H1 (cell line): ENCODE data around the gene LIMS1. TPM values are rescaled to one million over a fixed set of nuclear protein-coding genes. Genes with fewer than 3 reads are reported as not detected.
"Not testable (repeated sequence)": the region's sequence is repeated elsewhere in the genome, so short reads cannot be mapped to it uniquely, and the experiment has no call there.

Experiments
- CTCF ChIA-PET: fragments of 300-600 bp; sonication (Branson Sonifier 250); formaldehyde crosslinking; loops from one replicate; lab custom pipeline; 2021; ENCODE audit not compliant: partially characterized antibody; lab: Charles Lee
- POLR2A ChIA-PET: fragments of 300-600 bp; sonication (Branson Sonifier 250); formaldehyde crosslinking; loops from one replicate; lab custom pipeline; 2021; ENCODE audit warnings: inconsistent platforms; ENCODE audit not compliant: partially characterized antibody; lab: Charles Lee
- DNase-seq, 2 experiments: peaks; one replicate each; pipeline versions ENCODE4 v3.0.0 to v3.0.0-alpha.2; 2010 to 2022; ENCODE audit warnings: low spot score in 2 of 2, low read depth in 1 of 2, mixed read lengths in 1 of 2
- FAIRE-seq: peaks from 2 replicates; lab custom pipeline; 2011; peaks lifted over from hg19 to GRCh38; lab: Jason Lieb, UNC
- H2AFZ ChIP-seq: 2 replicates; pipeline ENCODE4 v1.8.1; 2012; ENCODE audit warnings: low read length, inconsistent platforms
- H2AK5ac ChIP-seq: 2 replicates; pipeline ENCODE4 v1.6.1; 2013; ENCODE audit warnings: low read depth, low read length
- H2BK120ac ChIP-seq: replicated peaks from 2 replicates; pipeline ENCODE3; 2013; ENCODE audit warnings: low read depth, low read length, inconsistent platforms
- H2BK12ac ChIP-seq: 2 replicates; pipeline ENCODE4 v1.6.1; 2013; ENCODE audit warnings: low read depth, low read length
- H2BK15ac ChIP-seq: 2 replicates; pipeline ENCODE4 v1.6.1; 2013; ENCODE audit warnings: low read length
- H2BK20ac ChIP-seq: 2 replicates; pipeline ENCODE4 v1.6.1; 2013; ENCODE audit warnings: low read length
- H2BK5ac ChIP-seq: 2 replicates; pipeline ENCODE4 v1.6.1; 2013; ENCODE audit warnings: low read depth, low read length
- H3K14ac ChIP-seq: 2 replicates; pipeline ENCODE4 v1.6.1; 2013; ENCODE audit warnings: inconsistent platforms; ENCODE audit not compliant: insufficient read length
- H3K18ac ChIP-seq: 2 replicates; pipeline ENCODE4 v1.6.1; 2013; ENCODE audit warnings: low read length; ENCODE audit errors: extremely low read depth
- H3K23ac ChIP-seq: 2 replicates; pipeline ENCODE4 v1.6.1; 2013; ENCODE audit warnings: inconsistent platforms; ENCODE audit not compliant: insufficient read length
- H3K23me2 ChIP-seq: 2 replicates; pipeline ENCODE4 v1.6.1; 2013; ENCODE audit warnings: low read depth, low read length
- H3K27ac ChIP-seq: 2 replicates; pipeline ENCODE4 v1.6.1; 2011; ENCODE audit warnings: low read depth, low read length, inconsistent platforms
- H3K27me3 ChIP-seq, 4 experiments: replicated peaks in 1 of 4; 1 replicate in 1 of 4; 2 replicates in 3 of 4; pipeline versions ENCODE4 v1.6.1 to v1.8.1; 2011 to 2013; ENCODE audit warnings: low read length in 3 of 4, mild to moderate bottlenecking in 3 of 4, inconsistent platforms in 2 of 4, mixed read lengths in 2 of 4, moderate library complexity in 1 of 4; ENCODE audit not compliant: control insufficient read depth in 3 of 4, insufficient read depth in 3 of 4; ENCODE audit errors: extremely low read depth in 1 of 4
- H3K36me3 ChIP-seq, 4 experiments: 2 replicates each; pipeline versions ENCODE4 v1.6.1 to v1.8.1; 2011 to 2013; ENCODE audit warnings: mild to moderate bottlenecking in 4 of 4, low read length in 3 of 4, moderate library complexity in 2 of 4, control low read depth in 1 of 4, inconsistent platforms in 1 of 4; ENCODE audit not compliant: insufficient read depth in 4 of 4, control insufficient read depth in 2 of 4
- H3K4ac ChIP-seq: replicated peaks from 2 replicates; pipeline ENCODE3; 2013; ENCODE audit warnings: low read length, low read depth, mixed read lengths, inconsistent platforms; ENCODE audit not compliant: insufficient read length
- H3K4me1 ChIP-seq, 4 experiments: replicated peaks in 1 of 4; 1 replicate in 1 of 4; 2 replicates in 3 of 4; pipeline versions ENCODE4 v1.6.1 to v1.8.1; 2011 to 2013; ENCODE audit warnings: low read length in 3 of 4, inconsistent platforms in 2 of 4, mixed read lengths in 1 of 4; ENCODE audit not compliant: insufficient read depth in 4 of 4, control insufficient read depth in 3 of 4
- H3K4me2 ChIP-seq, 2 experiments: 2 replicates each; pipeline versions ENCODE4 v1.6.1 to v1.8.1; 2011 to 2013; ENCODE audit warnings: low read depth in 2 of 2, low read length in 2 of 2, control low read depth in 1 of 2, inconsistent platforms in 1 of 2, mild to moderate bottlenecking in 1 of 2; ENCODE audit not compliant: insufficient read depth in 1 of 2
- H3K4me3 ChIP-seq, 4 experiments: fragments of 200-600, 300-600 bp in 1 of 4; sonication (generic), shearing (Covaris generic), sonication (Bioruptor Twin) in 1 of 4; 2 replicates each; pipeline versions ENCODE4 v1.5.1 to v1.8.1; 2011 to 2016; ENCODE audit warnings: low read length in 4 of 4, low read depth in 3 of 4, control low read depth in 2 of 4, inconsistent platforms in 2 of 4, mild to moderate bottlenecking in 2 of 4, mixed read lengths in 1 of 4, moderate library complexity in 1 of 4; ENCODE audit not compliant: insufficient read depth in 2 of 4; ENCODE audit errors: extremely low read depth in 1 of 4
- H3K56ac ChIP-seq: replicated peaks from 2 replicates; pipeline ENCODE3; 2013; ENCODE audit warnings: low read depth, mild to moderate bottlenecking, mixed read lengths, low read length, inconsistent platforms; ENCODE audit not compliant: insufficient read length
- H3K79me1 ChIP-seq: 2 replicates; pipeline ENCODE4 v1.6.1; 2013; ENCODE audit warnings: low read depth, low read length, control low read depth
- H3K79me2 ChIP-seq, 2 experiments: 2 replicates each; pipeline versions ENCODE4 v1.6.1 to v1.8.1; 2012 to 2013; ENCODE audit warnings: low read length in 2 of 2, mild to moderate bottlenecking in 2 of 2, inconsistent platforms in 1 of 2; ENCODE audit not compliant: insufficient read depth in 2 of 2, control insufficient read depth in 1 of 2
- H3K9ac ChIP-seq, 4 experiments: replicated peaks in 1 of 4; 1 replicate in 1 of 4; 2 replicates in 3 of 4; pipeline versions ENCODE4 v1.6.1 to v1.8.1; 2011 to 2013; ENCODE audit warnings: low read depth in 3 of 4, low read length in 3 of 4, control low read depth in 2 of 4, mild to moderate bottlenecking in 2 of 4, moderate library complexity in 2 of 4, inconsistent platforms in 1 of 4; ENCODE audit errors: extremely low read depth in 1 of 4
- H3K9me3 ChIP-seq, 2 experiments: 2 replicates each; pipeline versions ENCODE4 v1.6.1 to v1.8.1; 2012 to 2013; ENCODE audit warnings: mild to moderate bottlenecking in 2 of 2, moderate library complexity in 2 of 2, control low read depth in 1 of 2, inconsistent platforms in 1 of 2, low read depth in 1 of 2, low read length in 1 of 2, mixed read lengths in 1 of 2; ENCODE audit not compliant: insufficient read depth in 2 of 2
- H4K20me1 ChIP-seq, 2 experiments: replicated peaks in 1 of 2; 2 replicates each; pipeline versions ENCODE3 to v1.8.1; 2011 to 2013; ENCODE audit warnings: inconsistent platforms in 2 of 2, low read length in 2 of 2, mild to moderate bottlenecking in 1 of 2; ENCODE audit not compliant: insufficient read depth in 2 of 2, control insufficient read depth in 1 of 2
- H4K5ac ChIP-seq: 2 replicates; pipeline ENCODE4 v1.6.1; 2013; ENCODE audit warnings: low read length, low read depth, mixed read lengths, inconsistent platforms; ENCODE audit not compliant: insufficient read length
- H4K8ac ChIP-seq: 2 replicates; pipeline ENCODE4 v1.8.0; 2013; ENCODE audit warnings: mild to moderate bottlenecking, moderate library complexity, low read length, inconsistent platforms; ENCODE audit not compliant: insufficient read depth; ENCODE audit errors: extremely low read depth
- H4K91ac ChIP-seq: replicated peaks from 2 replicates; pipeline ENCODE3; 2013; ENCODE audit warnings: low read length, mixed read lengths, inconsistent platforms; ENCODE audit not compliant: insufficient read length
- WGBS, 2 experiments: shearing (Covaris generic) in 1 of 2; methylation state at CpG; one replicate each; pipeline versions ENCODE4 v1.1.6 to v1.1.7; 2013 to 2015; ENCODE audit warnings: low lambda C conversion rate in 2 of 2, mixed read lengths in 2 of 2, inconsistent platforms in 1 of 2, low coverage in 1 of 2, missing lambda C conversion rate in 1 of 2; ENCODE audit not compliant: insufficient replicate concordance in 2 of 2, insufficient coverage in 1 of 2, insufficient read length in 1 of 2; ENCODE audit errors: extremely low coverage in 1 of 2, missing lambda C conversion rate in 1 of 2; 5-methylcytosine and 5-hydroxymethylcytosine counted together
- polyA plus RNA-seq, 7 experiments: library from polyadenylated mRNA; depleted of rRNA in 3 of 7; stranded (reverse) in 5 of 7; unstranded in 2 of 7; fragments of >200 nt in 5 of 7; fragments of 200-250 nt in 2 of 7; gene quantifications; 1 replicate in 5 of 7; 2 replicates in 1 of 7; 4 replicates in 1 of 7; pipeline versions ENCODE4 v1.2.1 to v1.2.3, GENCODE V29; 2011 to 2013; ENCODE audit warnings: missing spikeins in 2 of 7, mixed read lengths in 2 of 7
- total RNA-seq: library from RNA; stranded (reverse); fragmentation: NEBNext Ultra II Directional; extraction: Animal tissue kit (Norgen Biotek cat#: 25700); gene quantifications from 2 replicates; pipeline ENCODE4 v1.2.1, GENCODE V29; 2021

LIMS1 gene
- total and polyA plus RNA-seq, 2 of the 8 experiments (the other 6 are each of a cell fraction or from before 2014, with no cell fraction given): 24.1 to 36.7 TPM

- DNase-seq, H3K18ac ChIP-seq, H3K9me3 ChIP-seq, H3K23me2 ChIP-seq, POLR2A ChIA-PET, H3K23ac ChIP-seq, H3K4me1 ChIP-seq, H3K9ac ChIP-seq, H4K8ac ChIP-seq, H2BK5ac ChIP-seq, H2BK12ac ChIP-seq, H3K27ac ChIP-seq, H3K4ac ChIP-seq, H3K4me2 ChIP-seq, H3K14ac ChIP-seq, H2BK20ac ChIP-seq, FAIRE-seq, H3K79me2 ChIP-seq, H2BK120ac ChIP-seq, CTCF ChIA-PET, H2BK15ac ChIP-seq, H4K5ac ChIP-seq, H4K20me1 ChIP-seq, H3K79me1 ChIP-seq, H3K27me3 ChIP-seq, H3K36me3 ChIP-seq, H3K56ac ChIP-seq, H2AFZ ChIP-seq, H4K91ac ChIP-seq, H2AK5ac ChIP-seq, H3K4me3 ChIP-seq: not testable (repeated sequence)
- 90% methylated on average over 3 of the region's 8 CpGs; no CpG with 5 or more reads in 1 of the 2 experiments for WGBS, 2 experiments
Measured at GRCh38 chr2:108653425-108653824, 119.2 kb downstream of the LIMS1 start.

GRCh38 chr2:108653849-108654248 lies 119.6 kb downstream of the LIMS1 start:
- H2AK5ac ChIP-seq, H3K56ac ChIP-seq, H3K79me2 ChIP-seq, H4K20me1 ChIP-seq, H2BK120ac ChIP-seq, H3K23ac ChIP-seq, H3K9ac ChIP-seq, CTCF ChIA-PET, H2BK15ac ChIP-seq, H3K9me3 ChIP-seq, H2AFZ ChIP-seq, H3K27me3 ChIP-seq, H2BK20ac ChIP-seq, H3K14ac ChIP-seq, H2BK12ac ChIP-seq, POLR2A ChIA-PET, H3K4ac ChIP-seq, FAIRE-seq, H3K27ac ChIP-seq, H2BK5ac ChIP-seq, H4K8ac ChIP-seq, H3K18ac ChIP-seq, H3K4me2 ChIP-seq, DNase-seq, H3K36me3 ChIP-seq, H3K4me3 ChIP-seq, H3K23me2 ChIP-seq, H4K91ac ChIP-seq, H3K4me1 ChIP-seq, H3K79me1 ChIP-seq, H4K5ac ChIP-seq: not testable (repeated sequence)
- 89% methylated on average over 5 of the region's 6 CpGs; no CpG with 5 or more reads in 1 of the 2 experiments for WGBS, 2 experiments
